ENCODE data around the gene CLCN3.

The CLCN3 gene

DNA sequence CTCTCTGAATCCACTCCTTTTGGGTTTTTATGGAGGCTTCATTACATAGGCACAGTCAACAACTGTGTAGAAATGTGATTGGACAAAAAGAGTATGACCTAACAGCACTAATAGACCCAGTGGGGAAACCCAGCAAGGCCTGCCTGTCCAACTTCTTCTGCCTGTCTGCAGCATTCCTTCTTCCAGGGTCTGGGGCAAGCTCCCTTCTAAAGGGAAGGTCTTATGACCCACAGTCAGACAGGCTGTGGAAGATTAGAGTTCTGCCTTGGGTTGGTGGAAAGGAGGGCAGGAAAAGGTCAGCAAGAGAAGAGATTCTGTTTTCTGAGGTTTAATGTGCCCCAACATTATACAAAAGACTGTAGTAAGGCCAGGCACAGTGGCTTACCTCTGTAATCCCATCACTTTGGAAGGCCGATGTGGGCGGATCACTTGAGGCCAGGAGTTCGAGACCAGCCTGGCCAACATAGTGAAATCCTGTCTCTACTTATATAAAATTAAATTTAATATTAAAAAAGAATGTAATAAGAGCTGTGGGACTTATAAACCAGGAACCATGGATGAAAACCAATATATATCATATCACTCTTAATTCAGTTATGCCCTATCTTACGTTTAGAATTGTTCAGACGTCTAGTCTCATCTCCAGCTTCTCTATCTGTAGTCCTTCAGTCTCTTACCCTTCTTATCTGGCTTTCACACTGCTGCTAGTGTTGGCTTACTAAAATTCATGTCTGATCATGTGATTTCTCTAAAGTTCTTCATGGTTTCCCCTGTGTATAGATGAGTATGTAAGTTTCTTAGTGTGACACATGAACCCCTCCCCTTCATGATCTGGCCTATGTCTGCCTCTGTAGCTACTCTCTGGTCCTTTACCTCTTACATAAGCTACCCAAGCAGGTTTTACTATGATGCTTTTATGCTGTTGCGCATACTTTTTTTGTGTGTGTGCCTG lies 6.2 kb downstream of the CLCN3 start:
- H3K36me3 ChIP-seq (ENCODE audit: control insufficient read depth, insufficient read depth, low read length) = no peaks in the 10 kb centered on the region
- no peaks in the 10 kb centered on the region for H3K9me3 ChIP-seq (ENCODE audit: control insufficient read depth, low read length)
- H3K4me2 ChIP-seq (ENCODE audit: low read length) = no peak overlapping the region
- peaks cover 9% of the 10 kb centered on the region for H3K79me2 ChIP-seq
- H3K4me3 ChIP-seq (ENCODE audit: low read depth, low read length) = no peak overlapping the region
- no peaks in the 10 kb centered on the region for H3K4me1 ChIP-seq
- no peak overlapping the region for H3K27ac ChIP-seq
- H3K27me3 ChIP-seq (ENCODE audit: control insufficient read depth, insufficient read depth, low read length) = no peaks in the 10 kb centered on the region
- TF ChIP-seq CTCF (IDR thresholded peaks at IDR 0.05) = no peak
- no peak overlapping the region for H3K9ac ChIP-seq
- no peak overlapping the region for H2AFZ ChIP-seq

DNA sequence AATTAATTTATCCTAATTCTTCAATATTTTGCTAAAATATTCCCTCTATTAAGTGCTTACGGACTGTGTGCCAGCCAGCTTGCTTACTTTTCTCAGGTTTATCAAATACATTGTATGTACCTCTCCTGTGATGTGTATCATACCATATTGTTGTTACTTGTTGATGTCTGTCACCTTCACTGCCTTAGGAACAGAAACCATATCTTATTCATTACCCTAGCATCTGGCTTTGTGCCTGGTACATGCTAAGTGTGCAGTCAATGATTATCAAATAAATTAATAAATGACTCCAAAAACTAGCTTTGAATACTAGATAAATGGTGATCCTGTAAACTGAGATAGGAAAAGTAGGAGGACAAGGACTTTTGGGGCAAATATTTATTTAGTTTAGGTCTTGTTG lies 6.9 kb downstream of the CLCN3 start:
- Histone ChIP-seq H3K27ac (no peak overlapping the region), H3K27me3 (ENCODE audit: control insufficient read depth, insufficient read depth, low read length) (no peaks in the 10 kb centered on the region), H3K9ac (no peak overlapping the region), H3K4me1 (no peaks in the 10 kb centered on the region), H3K79me2 (peaks cover 9% of the 10 kb centered on the region), H3K4me3 (ENCODE audit: low read depth, low read length) (no peak overlapping the region), H3K36me3 (ENCODE audit: control insufficient read depth, insufficient read depth, low read length) (no peaks in the 10 kb centered on the region), H3K9me3 (ENCODE audit: control insufficient read depth, low read length) (no peaks in the 10 kb centered on the region), H3K4me2 (ENCODE audit: low read length) (no peak overlapping the region), H2AFZ (no peak overlapping the region)
- TF ChIP-seq CTCF (IDR thresholded peaks at IDR 0.05) = no peak

DNA sequence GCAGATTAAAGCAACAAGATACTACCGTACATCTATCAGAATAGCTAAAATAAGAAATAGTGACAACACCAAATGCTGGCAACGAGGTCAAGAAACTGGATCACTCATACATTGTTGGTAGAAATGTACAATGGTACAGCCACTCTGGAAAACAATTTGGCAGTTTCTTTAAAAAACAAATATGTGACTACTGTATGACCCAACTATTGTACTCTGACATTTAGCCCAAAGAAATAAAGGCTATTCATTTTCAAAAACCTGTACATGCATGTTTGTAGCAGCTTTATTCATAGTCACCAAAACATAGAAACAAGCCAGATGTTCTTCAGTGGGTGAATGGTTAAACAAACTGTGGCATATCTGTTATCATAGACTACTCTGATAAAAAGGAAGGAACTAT lies 8.2 kb downstream of the CLCN3 start:
- Histone ChIP-seq H3K79me2 (peaks cover 7% of the 10 kb centered on the region), H3K36me3 (ENCODE audit: control insufficient read depth, insufficient read depth, low read length) (no peaks in the 10 kb centered on the region), H3K4me2 (ENCODE audit: low read length) (no peak overlapping the region), H3K27me3 (ENCODE audit: control insufficient read depth, insufficient read depth, low read length) (no peaks in the 10 kb centered on the region), H3K9ac (no peak overlapping the region), H3K27ac (no peak overlapping the region), H2AFZ (no peak overlapping the region), H3K4me1 (no peaks in the 10 kb centered on the region), H3K9me3 (ENCODE audit: control insufficient read depth, low read length) (no peaks in the 10 kb centered on the region), H3K4me3 (ENCODE audit: low read depth, low read length) (no peak overlapping the region)
- TF ChIP-seq CTCF (IDR thresholded peaks at IDR 0.05) = no peak

DNA sequence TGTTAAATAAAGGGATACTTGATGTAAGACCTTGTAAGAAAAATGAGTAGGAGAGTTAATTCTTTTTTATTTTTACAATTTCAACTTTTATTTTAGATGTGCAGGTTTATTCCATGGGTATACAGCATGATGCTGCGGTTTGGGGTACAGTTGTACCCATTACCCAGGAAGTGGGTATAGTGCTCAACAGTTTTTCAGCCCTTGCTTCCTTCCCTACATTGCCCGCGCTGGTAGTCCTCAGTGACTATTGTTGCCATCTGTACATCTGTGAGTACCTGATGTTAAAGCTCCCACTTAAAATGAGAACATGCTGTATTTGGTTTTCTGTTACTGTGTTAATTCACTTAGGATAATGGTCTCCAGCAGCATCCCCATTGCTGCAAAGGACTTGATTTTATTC lies 9.7 kb downstream of the CLCN3 start:
- H2AFZ ChIP-seq = no peak overlapping the region
- H3K27ac ChIP-seq = no peak overlapping the region
- no peak overlapping the region for H3K9ac ChIP-seq
- H3K79me2 ChIP-seq = peaks cover 7% of the 10 kb centered on the region
- no peaks in the 10 kb centered on the region for H3K4me1 ChIP-seq
- TF ChIP-seq CTCF (IDR thresholded peaks at IDR 0.05) = no peak
- no peak overlapping the region for H3K4me3 ChIP-seq (ENCODE audit: low read depth, low read length)
- no peaks in the 10 kb centered on the region for H3K36me3 ChIP-seq (ENCODE audit: control insufficient read depth, insufficient read depth, low read length)
- H3K4me2 ChIP-seq (ENCODE audit: low read length) = no peak overlapping the region
- H3K9me3 ChIP-seq (ENCODE audit: control insufficient read depth, low read length) = no peaks in the 10 kb centered on the region
- H3K27me3 ChIP-seq (ENCODE audit: control insufficient read depth, insufficient read depth, low read length) = no peaks in the 10 kb centered on the region

- no peaks in the 10 kb centered on the region for H3K27me3 ChIP-seq (ENCODE audit: control insufficient read depth, insufficient read depth, low read length)
- H3K36me3 ChIP-seq (ENCODE audit: control insufficient read depth, insufficient read depth, low read length) = no peaks in the 10 kb centered on the region
- no peak overlapping the region for H3K4me2 ChIP-seq (ENCODE audit: low read length)
- H3K4me1 ChIP-seq = no peaks in the 10 kb centered on the region
- TF ChIP-seq CTCF (IDR thresholded peaks at IDR 0.05) = no peak
- H3K4me3 ChIP-seq (ENCODE audit: low read depth, low read length) = no peak overlapping the region
- no peaks in the 10 kb centered on the region for H3K9me3 ChIP-seq (ENCODE audit: control insufficient read depth, low read length)
- no peak overlapping the region for H3K27ac ChIP-seq
- no peak overlapping the region for H3K9ac ChIP-seq
- H2AFZ ChIP-seq = no peak overlapping the region
- peaks cover 4% of the 10 kb centered on the region for H3K79me2 ChIP-seq
These were observed 12.5 kb downstream of the CLCN3 start for GRCh38 chr4:169632896-169633295.

All from parathyroid adenoma (tissue), 2 donors.